BLaER1 treated with 17β-estradiol and CSF1 and Interleukin-3, amounts not matched to agents 10 nM and 100 nM (cell line): Measurements from ENCODE around the gene HPSE.

Experiments
- H3K27ac ChIP-seq, 11 experiments: shearing (Covaris generic); formaldehyde crosslinking; 2 replicates each; pipeline ENCODE4 v1.8.1; 2022
- H3K27me3 ChIP-seq, 11 experiments: shearing (Covaris generic); formaldehyde crosslinking; 2 replicates each; pipeline ENCODE4 v1.8.1; 2022
- H3K36me3 ChIP-seq, 11 experiments: shearing (Covaris generic); formaldehyde crosslinking; 2 replicates each; pipeline ENCODE4 v1.8.1; 2022
- H3K4me1 ChIP-seq, 10 experiments: shearing (Covaris generic); formaldehyde crosslinking; 2 replicates each; pipeline ENCODE4 v1.8.1; 2022
- H3K4me2 ChIP-seq, 11 experiments: shearing (Covaris generic); formaldehyde crosslinking; 2 replicates each; pipeline ENCODE4 v1.8.1; 2022
- H3K4me3 ChIP-seq, 10 experiments: shearing (Covaris generic); formaldehyde crosslinking; 2 replicates each; pipeline ENCODE4 v1.8.1; 2022
- H3K9ac ChIP-seq, 11 experiments: shearing (Covaris generic); formaldehyde crosslinking; 2 replicates each; pipeline ENCODE4 v1.8.1; 2022
- H3K9me3 ChIP-seq, 11 experiments: shearing (Covaris generic); formaldehyde crosslinking; replicated peaks in 1 of 11; 2 replicates each; pipeline ENCODE4 v1.8.1; 2022
- H4K20me1 ChIP-seq, 11 experiments: shearing (Covaris generic); formaldehyde crosslinking; 2 replicates each; pipeline ENCODE4 v1.8.1; 2022
- Cebpa-rat ChIP-seq, 11 experiments: shearing (Covaris generic); IDR thresholded peaks; 2 replicates each; pipeline ENCODE4 v1.8.1; 2022

The HPSE gene

GRCh38 chr4:83369831-83370639 is 35.4 kb upstream of the HPSE start:
- no peaks in the 10 kb centered on the region for H3K27me3 ChIP-seq
- H3K4me3 ChIP-seq, result peak overlapping the region in 8 of 10 experiments; percentile 3 to 55 (median 32); a peak in 10 of 20 replicates
- peak overlapping the region; percentile 22 to 92 (median 82) for H3K4me2 ChIP-seq
- TF ChIP-seq Cebpa-rat (IDR thresholded peaks at IDR 0.05), result peak in 5 of 11 experiments; percentile 43 to 77 (median 65); a peak in 5 of 22 replicates
- H3K36me3 ChIP-seq, result peaks cover 0 to 12% (median 0%) of the 10 kb centered on the region in 11 experiments; a peak in 4 of 22 replicates
- peak overlapping the region; percentile 41 to 88 (median 83); a peak in 21 of 22 replicates for H3K27ac ChIP-seq
- H4K20me1 ChIP-seq, result no peaks in the 10 kb centered on the region
- H3K9me3 ChIP-seq, result peaks cover 15 to 68% (median 36%) of the 10 kb centered on the region in 11 experiments; a peak in 21 of 22 replicates
- H3K9ac ChIP-seq, result peak overlapping the region in 10 of 11 experiments; percentile 5 to 73 (median 58); a peak in 16 of 22 replicates
- H3K4me1 ChIP-seq, result peaks cover 29 to 66% (median 54%) of the 10 kb centered on the region in 10 experiments

DNA sequence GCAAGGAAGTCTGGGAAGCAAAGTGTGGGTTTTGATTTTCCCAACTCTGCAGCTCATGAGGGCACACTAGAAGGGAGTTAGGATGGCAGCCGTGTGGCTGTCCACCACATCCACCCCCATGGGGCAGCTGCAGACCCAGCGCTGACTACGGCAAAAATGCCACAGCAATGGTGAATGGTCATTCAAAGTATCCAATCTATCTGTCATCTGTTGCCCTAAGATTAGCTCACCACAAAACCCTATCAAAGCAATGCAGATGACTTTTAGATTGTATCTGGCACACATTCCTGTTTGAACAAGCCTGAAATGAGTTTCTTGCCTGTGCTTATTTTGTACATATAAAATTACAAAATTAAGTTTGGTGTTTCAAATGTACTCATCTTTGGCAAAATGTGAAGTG is 29.7 kb upstream of the HPSE start:
- TF ChIP-seq Cebpa-rat (IDR thresholded peaks at IDR 0.05), result no peak
- Histone ChIP-seq H3K4me3 (no peak overlapping the region), H3K9ac (no peak overlapping the region), H3K36me3 (peaks cover 0 to 11% (median 0%) of the 10 kb centered on the region in 11 experiments; a peak in 4 of 22 replicates), H3K27ac (no peak overlapping the region), H4K20me1 (no peaks in the 10 kb centered on the region), H3K27me3 (no peaks in the 10 kb centered on the region), H3K4me2 (peak overlapping the region in 2 of 11 experiments; percentile 66 to 68; a peak in 5 of 22 replicates), H3K4me1 (peaks cover 51 to 73% (median 67%) of the 10 kb centered on the region in 10 experiments), H3K9me3 (peaks cover 3 to 58% (median 23%) of the 10 kb centered on the region in 11 experiments; a peak in 19 of 22 replicates)

DNA sequence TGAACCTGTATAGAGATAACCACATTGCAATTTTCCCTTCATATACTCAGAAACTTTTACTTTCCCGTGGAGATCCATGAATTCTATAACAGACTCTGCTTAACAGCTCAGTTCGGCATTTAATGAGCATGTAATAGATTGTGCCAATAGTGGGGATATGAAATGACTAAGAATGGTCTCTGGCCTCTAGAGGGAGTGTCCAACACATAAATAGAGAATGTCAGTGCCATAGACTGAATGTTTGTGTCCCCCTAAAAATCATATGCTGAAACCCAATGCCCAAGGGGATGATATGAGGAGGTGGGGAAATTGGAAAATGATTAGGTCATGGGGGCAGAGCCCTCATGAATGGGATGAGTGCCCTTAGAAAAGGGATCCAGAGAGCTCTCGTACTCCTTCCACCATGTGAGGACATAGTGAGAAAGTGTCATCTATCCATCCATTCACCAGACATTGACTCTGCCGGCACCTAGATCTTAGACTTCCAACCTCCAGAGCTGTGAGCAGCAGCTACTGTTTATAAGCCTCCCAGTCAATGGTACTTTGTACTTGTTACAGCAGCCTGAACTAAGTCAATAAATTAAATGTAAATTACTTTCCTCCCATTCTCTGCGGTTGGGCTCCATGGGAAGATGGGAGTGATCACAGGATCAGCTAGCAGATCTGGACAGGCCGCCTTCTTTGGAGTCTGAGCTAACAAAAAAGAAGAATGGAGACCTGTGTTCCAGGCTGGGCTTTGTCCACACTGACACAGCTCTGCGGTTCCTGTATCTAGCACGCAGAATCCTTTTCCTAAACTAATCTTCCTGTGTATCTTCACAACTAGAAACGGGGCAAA is 28.1 kb upstream of the HPSE start:
- Histone ChIP-seq H3K9me3 (peaks cover 0 to 42% (median 9%) of the 10 kb centered on the region in 11 experiments; a peak in 13 of 22 replicates), H3K4me2 (peak overlapping the region; percentile 30 to 70 (median 54)), H4K20me1 (no peaks in the 10 kb centered on the region), H3K36me3 (peaks cover 0 to 7% (median 0%) of the 10 kb centered on the region in 11 experiments; a peak in 1 of 22 replicates), H3K27me3 (no peaks in the 10 kb centered on the region), H3K27ac (peak overlapping the region; percentile 70 to 87 (median 80); a peak in 21 of 22 replicates), H3K9ac (peak overlapping the region in 10 of 11 experiments; percentile 30 to 73 (median 60); a peak in 14 of 22 replicates), H3K4me1 (peaks cover 45 to 70% (median 58%) of the 10 kb centered on the region in 10 experiments), H3K4me3 (no peak overlapping the region)
- TF ChIP-seq Cebpa-rat (IDR thresholded peaks at IDR 0.05), result no peak

GRCh38 chr4:83361416-83362103 is 26.9 kb upstream of the HPSE start:
- peak overlapping the region; percentile 30 to 73 (median 57); a peak in 18 of 22 replicates for H3K9ac ChIP-seq
- H3K9me3 ChIP-seq, result peaks cover 0 to 31% (median 6%) of the 10 kb centered on the region in 11 experiments; a peak in 12 of 22 replicates
- peak overlapping the region; percentile 50 to 70 (median 54) for H3K4me2 ChIP-seq
- H3K27me3 ChIP-seq, result no peaks in the 10 kb centered on the region
- no peak for TF ChIP-seq Cebpa-rat (IDR thresholded peaks at IDR 0.05)
- peaks cover 0 to 7% (median 0%) of the 10 kb centered on the region in 11 experiments; a peak in 1 of 22 replicates for H3K36me3 ChIP-seq
- peak overlapping the region; percentile 70 to 87 (median 80); a peak in 21 of 22 replicates for H3K27ac ChIP-seq
- H3K4me3 ChIP-seq, result no peak overlapping the region
- H4K20me1 ChIP-seq, result no peaks in the 10 kb centered on the region
- H3K4me1 ChIP-seq, result peaks cover 40 to 78% (median 57%) of the 10 kb centered on the region in 10 experiments

- Histone ChIP-seq H3K4me2 (peak overlapping the region in 6 of 11 experiments; percentile 3 to 66 (median 23); a peak in 7 of 22 replicates), H3K36me3 (no peaks in the 10 kb centered on the region), H3K27me3 (no peaks in the 10 kb centered on the region), H3K4me3 (no peak overlapping the region), H3K27ac (no peak overlapping the region), H3K4me1 (peaks cover 36 to 79% (median 45%) of the 10 kb centered on the region in 10 experiments), H4K20me1 (no peaks in the 10 kb centered on the region), H3K9ac (no peak overlapping the region), H3K9me3 (peaks cover 0 to 23% (median 6%) of the 10 kb centered on the region in 11 experiments; a peak in 13 of 22 replicates)
- no peak for TF ChIP-seq Cebpa-rat (IDR thresholded peaks at IDR 0.05)
Observed at GRCh38 chr4:83360018-83360417, 25.4 kb upstream of the HPSE start.

DNA sequence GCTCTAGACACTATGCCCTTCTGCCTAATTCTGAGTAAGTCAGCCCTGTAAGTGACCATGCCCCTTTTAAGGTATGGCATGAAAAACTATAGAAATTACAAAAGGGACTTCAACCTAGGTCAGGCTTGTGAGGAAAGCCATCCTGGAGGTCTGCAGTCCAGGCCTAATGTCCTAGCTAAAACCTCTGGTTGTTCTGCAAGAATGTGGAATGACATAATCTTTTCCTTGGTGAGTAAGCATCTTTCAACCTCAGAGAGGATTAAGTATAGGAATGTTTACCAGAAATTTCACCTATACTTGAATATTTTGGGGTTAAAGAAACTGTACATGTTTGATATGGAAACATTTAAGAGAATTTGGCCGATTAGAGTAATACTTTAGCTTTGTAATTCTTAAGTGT is 23.8 kb upstream of the HPSE start:
- H3K27ac ChIP-seq, result no peak overlapping the region
- H3K4me2 ChIP-seq, result no peak overlapping the region; a peak in 1 of 22 replicates
- no peaks in the 10 kb centered on the region for H3K36me3 ChIP-seq
- peaks cover 33 to 65% (median 38%) of the 10 kb centered on the region in 10 experiments for H3K4me1 ChIP-seq
- H3K27me3 ChIP-seq, result no peaks in the 10 kb centered on the region
- H3K9ac ChIP-seq, result no peak overlapping the region
- TF ChIP-seq Cebpa-rat (IDR thresholded peaks at IDR 0.05), result no peak
- H3K4me3 ChIP-seq, result no peak overlapping the region
- H3K9me3 ChIP-seq, result peaks cover 8 to 24% (median 20%) of the 10 kb centered on the region in 11 experiments
- no peaks in the 10 kb centered on the region for H4K20me1 ChIP-seq

- no peak overlapping the region for H3K9ac ChIP-seq
- H4K20me1 ChIP-seq, result no peaks in the 10 kb centered on the region
- H3K27ac ChIP-seq, result no peak overlapping the region
- H3K36me3 ChIP-seq, result no peaks in the 10 kb centered on the region
- H3K4me1 ChIP-seq, result peaks cover 19 to 52% (median 24%) of the 10 kb centered on the region in 10 experiments
- H3K27me3 ChIP-seq, result no peaks in the 10 kb centered on the region
- H3K4me2 ChIP-seq, result peak overlapping the region in 4 of 11 experiments; percentile 14 to 68 (median 38); a peak in 6 of 22 replicates
- peaks cover 12 to 31% (median 25%) of the 10 kb centered on the region in 11 experiments for H3K9me3 ChIP-seq
- TF ChIP-seq Cebpa-rat (IDR thresholded peaks at IDR 0.05), result no peak
- H3K4me3 ChIP-seq, result no peak overlapping the region
Observed at GRCh38 chr4:83356899-83357661, 22.4 kb upstream of the HPSE start.
